ENCODE measurements around the gene CYGB.
"Not testable (repeated sequence)": the region's sequence is repeated elsewhere in the genome, so short reads cannot be mapped to it uniquely, and the experiment has no call there.

CYGB gene

DNA sequence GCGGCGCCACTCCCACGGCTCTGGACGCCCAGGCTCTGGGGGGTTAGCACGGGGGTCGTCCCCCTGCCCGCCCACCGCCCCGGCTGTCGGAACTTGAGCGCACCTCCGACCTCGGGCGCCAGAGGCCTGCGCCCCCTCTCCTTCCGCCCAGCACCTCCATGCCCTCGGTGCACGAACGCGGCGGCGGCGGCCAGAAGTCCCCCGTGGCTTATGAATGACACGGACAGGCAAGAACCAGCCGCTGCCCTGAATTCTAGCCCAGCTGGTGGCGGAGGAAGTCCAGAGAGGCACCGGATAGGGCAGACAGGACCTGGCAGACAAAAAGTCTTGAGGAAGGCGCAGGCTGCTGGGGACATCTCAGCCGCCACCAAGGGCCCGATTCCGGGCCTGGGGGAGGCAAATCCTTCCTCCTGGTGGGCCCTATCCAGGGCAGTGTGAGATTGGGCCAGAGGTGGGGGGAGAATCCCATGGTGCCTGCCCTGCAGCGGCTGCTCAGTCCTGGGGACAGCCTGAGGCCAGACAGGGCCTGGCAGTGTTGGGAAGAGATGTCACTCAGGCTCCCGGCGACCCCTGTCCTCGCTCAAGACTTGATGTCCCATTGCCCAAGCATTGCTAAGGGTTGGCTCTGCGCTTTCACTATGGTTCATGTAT, 897 bp upstream of the CYGB start:
- DNase-seq (ENCODE audit: extremely low read depth in 1 of 2, low read depth in 1 of 2) = no peak

DNA sequence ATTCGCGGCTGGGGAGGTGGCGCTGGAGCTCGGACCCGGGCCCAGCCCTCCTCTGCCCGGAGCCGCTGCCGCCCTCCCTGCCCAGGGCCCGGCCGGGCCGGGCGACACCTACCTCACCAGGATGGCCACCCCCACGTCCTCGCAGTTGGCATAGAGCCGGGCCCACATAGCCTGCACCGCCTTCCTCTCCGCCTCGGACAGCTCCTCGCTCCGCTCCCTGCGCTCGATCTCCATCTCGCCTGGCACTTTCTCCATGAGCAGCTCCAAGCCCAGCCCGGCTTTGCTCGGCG, 276 bp downstream of the CYGB start:
- no peak for DNase-seq (ENCODE audit: extremely low read depth in 1 of 2, low read depth in 1 of 2)

DNA sequence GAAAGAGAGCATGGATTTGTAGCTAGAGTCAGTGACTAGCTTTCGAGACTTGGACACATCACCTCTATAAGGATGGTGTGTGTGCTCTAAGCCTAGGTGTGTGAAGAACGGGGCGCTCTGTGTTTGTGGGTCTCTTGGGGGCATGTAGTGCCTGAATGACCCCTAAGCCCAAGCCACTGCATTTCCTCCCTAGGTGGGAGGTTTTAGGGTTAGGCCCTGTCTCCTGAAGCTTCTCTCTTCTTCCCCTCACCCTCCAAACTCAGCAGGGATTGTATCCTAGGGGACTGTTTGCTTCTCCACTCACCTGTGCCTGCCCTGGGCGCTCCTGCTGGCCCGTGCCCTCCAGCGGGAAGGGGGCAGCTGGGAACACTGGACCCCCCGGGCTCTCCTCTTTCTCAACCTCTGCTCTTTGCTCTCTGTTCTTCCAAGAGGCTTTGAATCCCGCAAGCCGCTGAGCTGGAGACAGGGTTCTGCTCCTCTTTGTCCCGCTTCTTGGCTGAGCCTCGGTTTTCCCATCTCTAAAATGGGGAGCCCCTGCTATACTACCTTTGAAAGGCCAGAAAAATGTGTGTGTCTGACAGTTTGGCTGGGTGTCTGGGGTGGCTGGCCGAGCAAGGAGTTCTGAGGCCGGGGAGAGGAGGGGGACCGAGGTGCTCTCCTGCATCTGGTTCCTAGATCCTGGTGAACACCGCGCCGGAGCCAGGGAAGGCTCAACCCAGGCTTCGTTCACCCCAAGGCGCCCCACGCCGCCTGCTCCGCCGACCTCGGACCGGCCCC, 810 bp downstream of the CYGB start:
- no peak for DNase-seq (ENCODE audit: extremely low read depth in 1 of 2, low read depth in 1 of 2)

DNA sequence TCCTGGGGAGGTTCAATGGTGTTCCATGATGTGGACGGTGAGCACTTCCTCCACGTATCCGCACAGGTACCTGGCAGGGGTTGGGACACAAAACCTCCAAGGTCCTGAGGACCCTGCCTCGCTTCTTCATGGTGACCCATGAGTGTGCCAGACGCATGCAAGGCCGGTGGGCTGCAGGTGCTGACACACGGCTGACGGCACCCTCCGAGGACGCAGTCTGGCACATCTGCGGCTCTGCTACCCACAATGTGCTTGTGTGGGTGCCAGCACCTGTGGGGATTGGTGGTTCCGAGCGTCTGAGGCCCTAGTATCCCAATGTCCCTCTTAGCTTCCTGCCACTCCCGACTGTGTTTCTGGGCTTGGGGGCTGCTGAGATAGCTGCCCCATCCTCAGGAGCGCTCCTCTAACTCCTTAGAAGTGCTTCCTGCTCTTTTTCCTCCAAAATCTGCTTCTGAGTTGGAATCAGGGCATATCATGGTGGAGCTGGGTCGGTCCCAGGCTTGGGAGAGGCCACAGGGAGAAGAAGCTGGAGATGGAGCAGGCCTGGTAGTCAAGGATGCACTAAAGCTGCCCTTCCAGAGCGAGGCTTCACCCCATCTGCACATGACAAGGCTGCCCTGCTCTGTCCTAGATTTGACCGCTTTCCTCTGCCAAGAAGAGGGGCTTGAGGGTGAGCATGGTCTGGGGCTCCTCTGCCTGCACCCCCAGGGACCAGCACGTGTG, 1.6 kb downstream of the CYGB start:
- DNase-seq (ENCODE audit: extremely low read depth in 1 of 2, low read depth in 1 of 2) = no peak

DNA sequence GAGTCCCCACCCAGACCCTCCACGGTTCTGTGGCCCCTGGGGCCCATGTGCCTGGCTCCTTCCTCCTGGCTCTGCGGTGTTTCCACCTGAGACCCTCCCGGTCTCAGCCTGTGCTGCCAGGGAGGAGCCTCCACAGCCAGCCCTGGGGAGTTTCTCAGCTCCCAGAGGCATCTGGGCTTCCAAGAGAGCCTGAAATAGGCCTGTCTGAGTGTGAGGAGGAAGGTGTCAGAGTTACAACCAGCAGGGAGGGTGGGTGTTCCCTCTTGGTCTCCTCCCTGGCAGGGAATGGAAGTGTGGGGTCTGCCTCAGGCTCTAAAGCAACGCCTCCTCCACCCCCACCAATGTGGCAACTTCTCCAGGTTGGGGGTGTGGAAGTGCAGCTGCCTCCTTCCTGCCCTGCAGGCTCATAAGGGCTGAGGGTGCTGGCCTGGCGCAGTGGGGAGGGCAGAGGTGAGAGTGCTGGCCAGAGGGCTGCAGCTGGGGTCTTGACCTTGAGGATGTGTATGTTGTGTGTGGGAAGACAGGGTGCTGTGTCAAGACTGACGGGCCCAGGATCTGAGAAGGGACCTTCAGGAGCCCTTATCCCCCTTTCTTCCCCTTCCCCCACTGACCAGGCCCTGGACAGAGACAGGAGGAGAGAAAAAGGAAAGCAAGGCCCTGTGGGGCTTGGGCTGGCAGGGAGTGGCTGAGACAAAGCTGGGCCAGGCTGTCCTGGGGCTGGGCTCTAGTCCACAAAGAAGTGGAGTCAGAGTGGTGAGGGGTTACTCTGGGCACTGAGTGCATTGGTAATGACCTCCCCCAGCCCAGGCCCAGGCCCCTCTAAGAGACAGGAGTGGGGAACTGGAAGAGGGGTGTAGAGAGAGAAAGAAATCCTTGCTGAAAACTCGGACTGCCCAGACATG, 2.4 kb downstream of the CYGB start:
- no peak for DNase-seq (ENCODE audit: extremely low read depth in 1 of 2, low read depth in 1 of 2)

DNA sequence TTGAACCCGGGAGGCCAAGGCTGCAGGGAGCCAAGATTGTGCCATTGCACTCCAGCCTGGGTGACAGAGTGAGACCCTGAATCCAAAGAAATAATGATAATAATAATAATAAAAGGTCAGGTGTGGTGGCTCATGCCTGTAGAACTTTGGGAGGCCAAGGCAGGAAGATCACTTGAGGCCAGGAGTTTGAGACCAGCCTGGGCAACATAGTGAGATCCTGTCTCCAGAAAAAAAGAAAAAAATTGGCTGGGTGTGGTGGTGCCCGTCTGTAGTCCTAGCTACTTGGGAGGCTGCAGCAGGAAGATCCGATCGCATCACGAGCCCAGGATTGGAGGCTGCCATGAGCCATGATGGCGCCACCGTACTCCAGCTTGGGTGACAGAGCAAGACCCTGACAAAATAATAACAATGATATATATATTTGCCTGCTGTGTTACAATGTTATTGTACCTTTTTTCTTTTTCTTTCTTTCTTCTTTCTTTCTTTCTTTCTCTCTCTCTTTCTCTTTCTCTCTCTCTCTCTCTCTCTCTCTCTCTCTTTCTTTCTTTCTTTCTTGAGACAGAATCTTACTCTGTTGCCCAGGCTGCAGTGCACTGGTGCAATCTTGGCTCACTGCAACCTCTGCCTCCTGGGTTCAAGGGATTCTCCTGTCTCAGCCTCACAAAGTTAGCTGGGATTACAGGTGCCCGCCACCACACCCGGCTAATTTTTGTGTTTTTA, 3.7 kb downstream of the CYGB start:
- not testable (repeated sequence) for DNase-seq (ENCODE audit: extremely low read depth in 1 of 2, low read depth in 1 of 2)

DNA sequence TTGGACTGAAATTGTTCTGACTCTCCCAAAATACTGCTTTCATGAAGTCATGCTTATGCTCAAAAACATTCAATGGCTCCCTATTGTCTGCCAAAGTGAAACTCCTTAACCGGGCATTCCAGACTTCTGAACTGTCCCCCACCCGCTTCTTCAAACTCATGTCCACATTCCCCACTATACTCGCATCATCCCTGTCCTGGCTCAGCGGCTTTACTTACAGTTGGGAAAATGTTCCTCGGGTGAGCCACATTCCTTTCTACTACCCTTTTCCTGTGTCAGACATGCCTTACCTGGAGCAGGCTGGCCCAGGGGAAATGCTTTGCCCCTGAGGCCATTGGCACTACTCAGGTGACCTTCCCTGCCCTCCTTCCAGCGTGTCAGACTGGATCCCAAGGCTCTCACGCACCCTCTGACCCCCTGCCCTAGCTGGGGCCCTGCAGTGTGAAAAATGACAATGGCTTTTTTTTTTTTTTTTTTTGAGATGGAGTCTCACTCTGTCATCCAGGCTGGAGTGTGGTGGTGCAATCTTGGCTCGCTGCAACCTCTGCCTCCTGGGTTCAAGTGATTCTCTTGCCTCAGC, 5.3 kb downstream of the CYGB start:
- no peak for DNase-seq (ENCODE audit: extremely low read depth in 1 of 2, low read depth in 1 of 2)

DNA sequence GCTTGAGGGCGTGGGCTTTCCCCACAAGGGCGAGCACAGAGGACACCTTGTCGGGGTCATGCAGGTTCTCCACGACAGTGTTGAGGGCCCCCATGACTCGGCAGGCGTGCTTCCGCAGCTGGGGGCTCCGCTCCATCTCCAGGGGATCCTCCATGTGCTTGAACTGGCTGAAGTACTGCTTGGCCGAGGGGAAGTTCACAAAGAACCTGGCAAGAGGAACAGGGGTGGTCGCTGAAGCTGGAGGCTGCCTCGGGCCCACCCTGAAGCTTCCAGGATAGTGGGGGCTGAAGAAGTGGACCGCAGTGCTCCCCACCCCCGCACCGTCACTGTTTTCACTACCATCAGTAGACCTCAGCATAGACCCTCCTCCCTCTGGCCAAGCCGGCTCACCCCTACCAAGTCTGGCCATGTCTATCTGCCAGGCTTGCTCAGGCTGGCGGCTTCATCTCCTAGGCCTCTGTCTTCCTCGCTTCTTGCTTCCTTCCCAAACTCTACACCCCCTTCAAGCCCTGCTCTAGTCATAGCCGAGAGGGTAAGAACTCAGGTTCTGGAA, 5.9 kb downstream of the CYGB start:
- no peak for DNase-seq (ENCODE audit: extremely low read depth in 1 of 2, low read depth in 1 of 2)

DNA sequence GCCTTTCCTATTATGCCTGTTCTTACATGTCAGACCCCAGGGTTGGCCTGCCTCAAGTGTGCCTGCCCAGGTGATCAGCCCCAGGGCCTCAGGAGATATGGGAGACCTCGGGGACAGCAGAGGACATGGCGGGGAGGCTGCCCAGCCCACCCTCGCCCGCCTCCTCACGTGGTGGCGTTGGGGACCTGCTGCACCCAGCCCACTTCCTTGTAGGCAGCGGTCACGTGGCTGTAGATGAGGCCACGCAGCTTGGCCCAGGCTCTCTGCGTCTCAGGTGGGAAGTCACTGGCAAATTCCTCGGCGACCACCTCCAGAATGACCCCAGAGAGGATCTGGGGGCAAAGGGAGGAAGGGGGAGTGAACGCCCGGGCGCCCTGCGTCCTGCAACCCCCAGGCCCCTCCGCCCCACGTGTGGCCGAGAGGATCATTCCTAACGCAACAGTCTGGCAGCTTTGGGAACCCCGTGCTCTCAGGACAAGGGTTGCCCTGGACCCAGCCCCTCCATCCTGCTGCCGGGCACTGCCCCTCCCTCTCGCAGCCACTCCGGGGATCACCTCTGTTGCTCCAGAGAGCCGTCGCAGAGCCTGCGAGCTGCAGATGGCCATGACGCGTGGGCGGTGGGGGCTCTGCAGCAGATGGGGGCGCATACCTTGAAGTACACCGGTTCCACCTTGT, 6.6 kb downstream of the CYGB start:
- DNase-seq (ENCODE audit: extremely low read depth in 1 of 2, low read depth in 1 of 2) = no peak

DNA sequence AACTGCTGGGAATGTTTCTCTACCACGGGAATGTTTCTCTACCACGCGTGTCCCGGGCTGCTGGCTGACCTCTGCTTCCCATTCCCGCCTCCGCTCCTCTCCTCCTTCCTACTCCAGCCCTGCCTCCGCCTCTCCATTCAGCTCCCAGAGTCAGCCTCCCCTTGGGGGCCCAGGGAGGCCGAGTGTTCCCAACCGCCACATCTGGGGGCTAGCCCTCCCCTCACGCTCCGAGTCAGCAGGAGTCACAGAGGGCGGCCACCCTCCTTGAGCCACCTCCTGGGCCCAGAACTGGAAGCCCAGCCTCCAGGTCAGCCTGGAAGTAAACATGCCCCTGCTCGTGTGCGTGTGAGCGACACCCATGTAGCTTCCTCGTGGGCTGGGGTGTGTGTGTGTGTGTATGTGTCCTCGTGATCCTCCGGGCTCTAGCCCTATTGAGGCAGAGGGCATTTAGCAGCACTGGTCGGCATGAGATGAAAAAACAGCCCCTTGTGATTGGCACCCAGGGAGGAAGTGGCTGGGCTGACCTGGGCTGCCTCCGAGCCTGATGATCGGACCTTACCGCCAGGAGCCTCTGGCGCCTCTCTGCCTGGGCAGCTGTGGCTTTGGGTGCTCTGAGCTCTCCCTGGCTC, 7.3 kb downstream of the CYGB start:
- no peak for DNase-seq (ENCODE audit: extremely low read depth in 1 of 2, low read depth in 1 of 2)

DNA sequence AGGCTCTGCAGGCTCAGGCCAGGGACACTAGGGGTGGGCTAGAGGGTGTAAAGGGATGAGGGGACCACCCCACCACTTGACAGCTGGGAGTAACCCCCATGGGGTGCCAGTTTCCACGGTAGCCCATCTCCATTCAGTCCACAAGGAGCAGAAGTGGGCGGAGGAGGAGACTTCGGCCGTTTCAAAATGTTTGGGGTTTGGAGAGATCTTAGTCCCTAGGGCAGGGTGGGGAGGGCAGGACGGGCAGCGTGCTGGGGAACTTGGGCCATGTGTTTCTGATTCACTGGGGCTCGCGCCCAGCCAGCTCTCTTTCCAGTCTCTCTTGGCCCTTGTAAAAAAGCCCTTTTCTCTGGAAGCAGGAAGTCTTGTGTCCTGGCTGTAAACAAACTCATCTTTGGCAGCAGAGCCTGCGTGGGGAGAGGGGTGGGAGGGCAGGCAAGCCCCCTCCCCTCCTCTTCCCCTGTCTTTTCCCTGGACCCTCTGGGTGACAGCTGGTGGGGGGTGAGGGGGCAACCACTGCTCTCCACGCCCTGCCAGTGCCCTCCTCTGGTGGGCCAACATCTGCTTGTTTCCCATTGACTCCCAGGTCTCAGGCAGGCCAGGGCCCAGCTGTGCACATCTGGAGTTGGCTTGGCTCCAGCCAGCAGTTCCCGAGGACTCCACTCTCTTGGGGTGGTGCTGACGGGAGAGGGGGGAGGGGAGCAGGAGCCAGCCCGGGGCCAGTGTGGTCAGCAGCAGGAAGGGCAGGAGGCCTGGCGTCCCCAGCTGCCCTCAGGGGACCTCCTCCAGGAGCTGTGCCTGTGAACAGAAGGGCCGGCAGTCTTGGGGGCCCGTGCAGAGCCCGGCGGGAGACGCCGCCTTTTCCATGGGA, 8.1 kb downstream of the CYGB start:
- DNase-seq (ENCODE audit: extremely low read depth in 1 of 2, low read depth in 1 of 2) = no peak

DNA sequence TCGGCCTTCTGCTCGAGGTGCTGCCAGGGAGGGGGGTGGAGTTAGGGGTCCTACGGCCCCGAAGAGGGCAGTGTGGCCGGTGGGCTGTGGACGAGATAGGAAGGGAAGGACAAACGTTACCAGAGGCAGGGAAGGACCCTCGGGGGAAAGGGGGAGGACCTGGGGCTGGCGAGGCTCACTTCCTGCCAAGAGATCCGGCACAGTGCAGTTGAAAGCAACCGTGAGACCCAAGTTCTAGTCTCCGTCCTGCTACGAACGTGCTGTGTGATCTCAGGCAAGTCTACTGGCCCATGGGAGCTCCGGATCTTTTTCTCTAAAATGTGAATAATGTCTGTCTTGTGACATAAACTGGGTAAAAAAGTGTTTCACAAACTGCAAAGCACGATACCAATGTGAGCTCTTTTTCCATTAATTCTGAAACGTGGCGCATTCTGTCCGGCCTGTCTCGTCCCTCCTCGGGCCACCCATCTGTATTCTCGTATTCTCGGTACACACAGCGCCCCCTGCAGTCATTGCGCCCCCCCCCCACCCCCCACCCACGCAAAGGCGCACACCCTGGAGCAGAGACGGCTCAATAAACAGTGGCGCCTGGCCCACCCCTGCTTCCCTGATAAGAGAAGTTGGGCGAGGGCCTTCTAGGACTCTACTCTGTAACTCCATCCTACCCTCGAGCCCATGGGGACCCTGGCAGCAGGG, 8.8 kb downstream of the CYGB start:
- no peak for DNase-seq (ENCODE audit: extremely low read depth in 1 of 2, low read depth in 1 of 2)

DNA sequence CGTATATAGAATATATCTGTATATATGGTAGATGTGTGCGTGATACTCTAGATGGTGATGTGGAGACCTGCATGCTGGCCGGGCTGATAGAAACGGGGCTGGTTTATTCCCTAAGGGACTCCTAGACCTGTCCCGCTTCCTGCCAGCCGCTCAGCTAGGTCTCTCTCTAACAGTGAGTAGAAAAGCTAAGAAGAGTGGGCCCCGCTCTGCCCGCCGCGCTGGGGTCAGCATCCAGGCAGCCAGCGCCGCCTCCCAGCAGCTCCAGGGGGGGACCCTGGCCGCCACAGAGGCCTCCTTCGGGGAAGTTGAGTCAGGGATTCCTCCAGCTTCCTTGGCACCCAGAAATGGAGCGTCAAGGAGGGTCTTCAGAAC, 9.4 kb downstream of the CYGB start:
- DNase-seq (ENCODE audit: extremely low read depth in 1 of 2, low read depth in 1 of 2) = no peak

DNA sequence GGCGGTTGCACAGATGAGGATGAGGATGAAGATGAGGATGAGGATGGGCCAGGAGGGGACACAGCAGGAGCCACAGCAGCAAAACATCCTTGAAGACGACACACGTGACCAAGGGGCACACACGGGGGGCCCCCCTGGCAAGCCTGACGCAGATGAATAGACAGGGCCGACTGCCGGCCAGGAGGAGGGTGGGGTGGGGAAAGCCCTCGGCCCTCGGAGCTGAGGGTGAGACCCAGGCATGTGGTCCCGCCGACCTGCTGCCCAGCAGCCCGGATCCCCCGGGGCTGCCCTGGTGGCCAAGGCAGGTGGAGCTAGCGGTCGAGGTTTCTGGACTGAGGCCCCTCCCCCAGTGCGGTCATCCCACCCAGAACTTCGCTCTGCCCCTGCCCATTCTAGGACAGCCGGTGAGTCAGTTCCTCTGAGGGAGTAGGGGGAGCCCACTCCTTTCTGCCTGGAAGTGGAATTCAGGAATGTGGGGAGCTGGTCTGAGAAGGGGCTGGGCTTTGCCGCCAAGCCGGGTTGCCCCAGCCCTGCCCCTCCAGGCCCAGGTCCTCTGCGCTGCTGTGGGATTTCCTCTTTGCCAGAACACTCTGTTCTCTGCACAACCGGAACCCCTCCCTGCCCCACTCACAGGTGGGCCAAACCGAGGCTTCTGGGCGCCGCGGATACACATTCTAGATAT, 9.9 kb downstream of the CYGB start:
- DNase-seq (ENCODE audit: extremely low read depth in 1 of 2, low read depth in 1 of 2) = no peak

DNA sequence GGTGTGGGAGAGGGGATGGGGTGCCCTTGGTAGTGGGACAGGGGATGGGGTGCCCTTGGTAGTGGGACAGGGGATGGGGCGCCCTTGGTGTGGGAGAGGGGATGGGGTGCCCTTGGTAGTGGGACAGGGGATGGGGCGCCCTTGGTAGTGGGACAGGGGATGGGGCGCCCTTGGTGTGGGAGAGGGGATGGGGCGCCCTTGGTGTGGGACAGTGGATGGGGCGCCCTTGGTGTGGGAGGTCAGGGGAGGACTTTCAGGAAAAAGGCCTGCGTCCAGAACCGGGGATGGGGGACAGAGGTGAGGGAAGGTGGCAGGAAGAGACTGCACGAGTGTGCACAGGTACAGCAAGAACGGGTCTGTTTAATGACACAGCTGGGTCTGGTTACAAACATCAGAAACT, 10.5 kb downstream of the CYGB start:
- DNase-seq (ENCODE audit: extremely low read depth in 1 of 2, low read depth in 1 of 2) = not testable (repeated sequence)

DNA sequence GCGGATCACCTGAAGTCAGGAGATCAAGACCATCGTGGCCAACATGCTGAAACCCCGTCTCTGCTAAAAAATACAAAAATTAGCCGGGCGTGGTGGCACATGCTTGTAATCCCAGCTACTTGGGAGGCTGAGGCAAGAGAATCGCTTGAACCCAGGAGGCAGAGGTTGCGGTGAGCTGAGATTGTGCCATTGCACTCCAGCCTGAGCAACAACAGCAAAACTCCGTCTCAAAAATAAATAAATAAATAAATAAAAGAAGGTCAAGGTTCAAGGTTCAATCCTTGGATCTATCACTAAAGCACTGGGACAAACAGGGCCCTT, 12.0 kb downstream of the CYGB start:
- DNase-seq (ENCODE audit: extremely low read depth in 1 of 2, low read depth in 1 of 2) = not testable (repeated sequence)

Measured in stimulated activated CD8-positive, alpha-beta memory T cell treated with anti-CD3 and anti-CD28 coated beads, Interleukin-7, amount 100 ng/mL, for 48 hours (primary cell).